OCI-LY1 (cell line): Measurements from ENCODE around the gene GBA2.

Experiments
- H2AFZ ChIP-seq: fragments of 200-600 bp; sonication (generic), shearing (Covaris generic); 2 replicates; pipeline ENCODE4 v1.6.0; 2014; ENCODE audit warnings: antibody characterized with exemption, mild to moderate bottlenecking, low read length
- H3F3A ChIP-seq: fragments of 200-600 bp; sonication (generic), shearing (Covaris generic); 2 replicates; pipeline ENCODE4 v1.6.0; 2014; ENCODE audit warnings: mild to moderate bottlenecking, antibody characterized with exemption, low read length, moderate library complexity; ENCODE audit not compliant: insufficient read depth
- H3K27ac ChIP-seq: fragments of 200-600 bp; sonication (generic); 2 replicates; pipeline ENCODE4 v1.5.1; 2014; ENCODE audit warnings: low read length, mixed run types, mild to moderate bottlenecking, low read depth; ENCODE audit not compliant: poor library complexity, severe bottlenecking
- H3K27me3 ChIP-seq: fragments of 200-600 bp; sonication (generic); 2 replicates; pipeline ENCODE4 v1.6.0; 2014; ENCODE audit warnings: antibody characterized with exemption, mild to moderate bottlenecking, low read length, moderate library complexity; ENCODE audit not compliant: insufficient read depth
- H3K36me3 ChIP-seq: fragments of 200-600 bp; sonication (generic); 2 replicates; pipeline ENCODE4 v1.6.1; 2014; ENCODE audit warnings: mild to moderate bottlenecking, antibody characterized with exemption, low read length, moderate library complexity, mixed read lengths; ENCODE audit not compliant: insufficient read depth
- H3K4me1 ChIP-seq: fragments of 200-600 bp; sonication (generic); 2 replicates; pipeline ENCODE4 v1.5.1; 2014; ENCODE audit warnings: mild to moderate bottlenecking, low read length, moderate library complexity; ENCODE audit not compliant: insufficient read depth, severe bottlenecking
- H3K4me2 ChIP-seq: fragments of 200-600 bp; sonication (generic), shearing (Covaris generic); 2 replicates; pipeline ENCODE4 v1.6.1; 2014; ENCODE audit warnings: low read length
- H3K4me3 ChIP-seq: fragments of 200-600 bp; sonication (generic); 2 replicates; pipeline ENCODE4 v1.5.1; 2014; ENCODE audit warnings: low read length, low read depth, mild to moderate bottlenecking, mixed read lengths; ENCODE audit not compliant: poor library complexity, severe bottlenecking
- H3K79me2 ChIP-seq: fragments of 200-600 bp; shearing (Covaris generic); 2 replicates; pipeline ENCODE4 v1.6.1; 2016; ENCODE audit warnings: mixed run types, low read length, mixed read lengths; ENCODE audit not compliant: insufficient read depth
- H3K9ac ChIP-seq: fragments of 200-600 bp; sonication (generic), shearing (Covaris generic); 2 replicates; pipeline ENCODE4 v1.6.1; 2014; ENCODE audit warnings: mild to moderate bottlenecking, low read length, mixed read lengths
- H3K9me2 ChIP-seq: fragments of 200-600 bp; sonication (generic), shearing (Covaris generic); 2 replicates; pipeline ENCODE4 v1.6.1; 2014; ENCODE audit warnings: low read depth, mild to moderate bottlenecking, low read length, mixed read lengths
- H3K9me3 ChIP-seq: fragments of 200-600 bp; shearing (Covaris generic); 2 replicates; pipeline ENCODE4 v1.6.1; 2014; ENCODE audit warnings: low read length, mixed read lengths
- H4K20me1 ChIP-seq: fragments of 200-600 bp; sonication (generic), shearing (Covaris generic); 2 replicates; pipeline ENCODE4 v1.6.0; 2016; ENCODE audit warnings: mild to moderate bottlenecking, low read length; ENCODE audit not compliant: insufficient read depth
- EZH2 ChIP-seq: fragments of 200-600 bp; sonication (generic), shearing (Covaris generic); IDR thresholded peaks from 2 replicates; pipeline ENCODE4 v1.8.0; 2017; ENCODE audit warnings: borderline replicate concordance, mixed run types, mild to moderate bottlenecking, antibody characterized with exemption, low read length, moderate library complexity, mixed read lengths
- TF ChIP-seq, protein P1 (sequence below): fragments of 200-600 bp; sonication (generic), shearing (Covaris generic); IDR thresholded peaks from 2 replicates; pipeline ENCODE4 v1.5.1; 2017; ENCODE audit warnings: mild to moderate bottlenecking, antibody characterized with exemption, low read length, moderate library complexity, mixed read lengths

Gene GBA2

GRCh38 chr9:35703906-35704672 lies 44.9 kb downstream of the GBA2 start:
- Histone ChIP-seq H3K4me2 (no peak overlapping the region), H3K9me3 (no peaks in the 10 kb centered on the region), H3K4me1 (no peaks in the 10 kb centered on the region), H3K79me2 (no peaks in the 10 kb centered on the region), H3K9me2 (no peaks in the 10 kb centered on the region), H3K27me3 (no peaks in the 10 kb centered on the region), H2AFZ (no peak overlapping the region), H3K4me3 (no peak overlapping the region), H3F3A (no peaks in the 10 kb centered on the region), H3K9ac (no peak overlapping the region), H3K27ac (no peak overlapping the region), H4K20me1 (no peaks in the 10 kb centered on the region), H3K36me3 (peaks cover 99% of the 10 kb centered on the region)
- TF ChIP-seq EZH2, result no peak
- TF ChIP-seq, protein P1, sequence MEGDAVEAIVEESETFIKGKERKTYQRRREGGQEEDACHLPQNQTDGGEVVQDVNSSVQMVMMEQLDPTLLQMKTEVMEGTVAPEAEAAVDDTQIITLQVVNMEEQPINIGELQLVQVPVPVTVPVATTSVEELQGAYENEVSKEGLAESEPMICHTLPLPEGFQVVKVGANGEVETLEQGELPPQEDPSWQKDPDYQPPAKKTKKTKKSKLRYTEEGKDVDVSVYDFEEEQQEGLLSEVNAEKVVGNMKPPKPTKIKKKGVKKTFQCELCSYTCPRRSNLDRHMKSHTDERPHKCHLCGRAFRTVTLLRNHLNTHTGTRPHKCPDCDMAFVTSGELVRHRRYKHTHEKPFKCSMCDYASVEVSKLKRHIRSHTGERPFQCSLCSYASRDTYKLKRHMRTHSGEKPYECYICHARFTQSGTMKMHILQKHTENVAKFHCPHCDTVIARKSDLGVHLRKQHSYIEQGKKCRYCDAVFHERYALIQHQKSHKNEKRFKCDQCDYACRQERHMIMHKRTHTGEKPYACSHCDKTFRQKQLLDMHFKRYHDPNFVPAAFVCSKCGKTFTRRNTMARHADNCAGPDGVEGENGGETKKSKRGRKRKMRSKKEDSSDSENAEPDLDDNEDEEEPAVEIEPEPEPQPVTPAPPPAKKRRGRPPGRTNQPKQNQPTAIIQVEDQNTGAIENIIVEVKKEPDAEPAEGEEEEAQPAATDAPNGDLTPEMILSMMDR, result no peak

DNA sequence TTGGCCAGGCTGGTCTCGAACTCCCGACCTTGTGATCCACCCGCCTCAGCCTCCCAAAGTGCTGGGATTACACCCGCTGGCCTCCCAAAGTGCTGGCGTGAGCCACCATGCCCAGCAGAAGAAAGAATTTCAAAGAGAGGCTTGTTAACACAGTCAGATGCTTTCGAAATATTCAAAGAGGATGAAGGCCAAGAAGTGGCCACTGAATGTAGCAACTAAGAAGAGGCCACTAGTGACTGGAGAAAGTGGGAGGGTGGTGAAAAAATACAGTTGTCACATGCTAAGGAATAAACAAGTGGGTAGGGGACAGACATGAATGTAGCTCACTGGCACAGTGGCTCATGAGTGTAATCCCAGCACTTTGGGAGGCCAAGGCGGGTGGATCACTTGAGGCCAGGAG lies 46.3 kb downstream of the GBA2 start:
- Histone ChIP-seq H3K4me2 (no peak overlapping the region), H3F3A (no peaks in the 10 kb centered on the region), H3K9me3 (no peaks in the 10 kb centered on the region), H2AFZ (no peak overlapping the region), H3K4me3 (no peak overlapping the region), H4K20me1 (no peaks in the 10 kb centered on the region), H3K9me2 (no peaks in the 10 kb centered on the region), H3K27me3 (no peaks in the 10 kb centered on the region), H3K79me2 (no peaks in the 10 kb centered on the region), H3K36me3 (peaks cover 99% of the 10 kb centered on the region), H3K9ac (no peak overlapping the region), H3K27ac (no peak overlapping the region), H3K4me1 (no peaks in the 10 kb centered on the region)
- TF ChIP-seq EZH2, result no peak
- TF ChIP-seq, protein P1, result no peak

- Histone ChIP-seq H3K4me2 (no peak overlapping the region), H3K9me2 (no peaks in the 10 kb centered on the region), H3K79me2 (no peaks in the 10 kb centered on the region), H2AFZ (no peak overlapping the region), H3K27ac (no peak overlapping the region), H3K27me3 (no peaks in the 10 kb centered on the region), H3K9me3 (no peaks in the 10 kb centered on the region), H3K4me3 (no peak overlapping the region), H3K9ac (no peak overlapping the region), H4K20me1 (no peaks in the 10 kb centered on the region), H3K36me3 (peaks cover 98% of the 10 kb centered on the region), H3F3A (no peaks in the 10 kb centered on the region), H3K4me1 (no peaks in the 10 kb centered on the region)
- TF ChIP-seq, protein P1, result no peak
- TF ChIP-seq EZH2, result no peak
These were observed 48.1 kb downstream of the GBA2 start for GRCh38 chr9:35700942-35701341.
